ENCODE results near the gene QDPR. TPM values are rescaled to one million over a fixed set of nuclear protein-coding genes. Genes with fewer than 3 reads are reported as not detected.

QDPR gene
- total and polyA plus RNA-seq, 10 of the 15 experiments (the other 5 are each of a cell fraction or from before 2014, with no cell fraction given): 3.0 to 27.7 (median 11.8) TPM

DNA sequence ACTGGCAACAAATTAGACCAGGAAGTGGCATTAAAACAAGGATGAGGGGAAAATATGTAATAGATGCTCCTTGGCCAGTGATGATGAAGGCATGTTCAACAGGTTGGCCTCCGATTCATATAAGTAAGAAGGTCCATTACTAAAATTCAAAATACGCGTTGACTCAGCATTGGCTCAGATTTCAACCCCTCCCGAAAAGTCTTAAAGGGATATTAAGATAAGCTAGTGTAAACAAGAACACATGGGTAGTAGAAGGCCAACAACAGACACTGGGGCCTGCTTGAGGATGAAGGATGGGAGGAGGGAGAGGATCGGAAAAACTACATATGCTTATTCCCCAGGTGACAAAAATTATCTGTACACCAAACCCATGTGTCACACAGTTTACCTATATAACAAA lies 46.0 kb upstream of the QDPR start (continued):
- TF ChIP-seq RELA (IDR thresholded peaks at IDR 0.05; ENCODE audit: borderline replicate concordance, partially characterized antibody): no peak
- no peak for TF ChIP-seq MXI1 (IDR thresholded peaks at IDR 0.05; ENCODE audit: low read depth, low read length)
- TF ChIP-seq JUNB (IDR thresholded peaks at IDR 0.05): no peak
- TF ChIP-seq HDGF (IDR thresholded peaks at IDR 0.05): no peak

DNA sequence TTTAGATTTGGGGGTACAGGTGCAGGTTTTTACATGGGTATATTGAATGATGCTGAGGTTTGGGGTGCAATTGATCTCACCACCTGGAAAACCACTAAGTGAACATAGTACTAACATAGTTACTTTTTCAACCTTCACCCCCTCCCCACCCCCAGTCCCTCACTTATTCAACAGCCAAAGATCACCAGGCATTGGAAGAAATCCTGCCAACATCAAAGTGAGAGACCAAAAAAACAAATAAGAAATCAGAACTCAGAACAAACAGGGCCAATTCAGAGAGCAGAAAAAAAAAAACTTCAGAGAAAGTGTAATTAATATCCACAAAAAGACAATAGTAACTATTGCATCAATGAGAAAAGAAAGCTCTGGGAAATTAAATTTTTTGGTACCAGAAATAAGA lies 44.6 kb upstream of the QDPR start:
- TF ChIP-seq MTA3 (IDR thresholded peaks at IDR 0.05; ENCODE audit: borderline replicate concordance, low read length): no peak
- Histone ChIP-seq H3K36me3 (ENCODE audit: control insufficient read depth in 2 of 2, insufficient read depth in 2 of 2, low read length in 1 of 2) (no peaks in the 10 kb centered on the region), H3K27ac (ENCODE audit: control insufficient read depth, insufficient read depth) (no peak overlapping the region), H3K27me3 (replicated peaks in 1 of 2; ENCODE audit: control insufficient read depth in 2 of 2, insufficient read depth in 2 of 2, low read length in 1 of 2) (no peaks in the 10 kb centered on the region; a peak in 1 of 4 replicates), H3K9ac (ENCODE audit: control insufficient read depth, insufficient read depth, low read length) (no peak overlapping the region), H3K4me2 (ENCODE audit: control insufficient read depth, insufficient read depth) (no peak overlapping the region), H3K4me3 (no peak overlapping the region), H2AFZ (ENCODE audit: control insufficient read depth, low read depth, low read length) (no peak overlapping the region), H3K9me3 (replicated peaks; ENCODE audit: control insufficient read depth, insufficient read depth, low read length) (no peaks in the 10 kb centered on the region), H3K4me1 (ENCODE audit: control insufficient read depth, insufficient read depth, low read length) (no peaks in the 10 kb centered on the region), H3K79me2 (ENCODE audit: control insufficient read depth, insufficient read depth, low read length) (no peaks in the 10 kb centered on the region), H4K20me1 (ENCODE audit: control insufficient read depth, insufficient read depth) (no peaks in the 10 kb centered on the region)
- ChIA-PET POLR2A (interaction anchor here (0.6 kb wide), 1 partner anchor 38 kb away, joined by 3 read pairs; no protein-coding TSS in a partner anchor), CTCF (no interaction called here), SMC1A (ENCODE audit: uncharacterized antibody, unreplicated experiment) (interaction anchor here (1.2 kb wide), 1 partner anchor 79 kb away, joined by 3 read pairs; no protein-coding TSS in a partner anchor), RAD21 (ENCODE audit: unreplicated experiment) (no interaction called here)
- in situ Hi-C loops (cut with MboI) (loop anchor here (10.0 kb wide), 1 partner anchor 808 kb away; no protein-coding TSS in a partner anchor), intact Hi-C loops (cut with micrococcal nuclease; ENCODE audit: unreplicated experiment) (no loop called here)
- FAIRE-seq (no peak), DNase-seq (ENCODE audit: low read depth, low spot score) (no peak), ATAC-seq (no peak)
- BruUV-seq (replicated peaks): no TSS peak

DNA sequence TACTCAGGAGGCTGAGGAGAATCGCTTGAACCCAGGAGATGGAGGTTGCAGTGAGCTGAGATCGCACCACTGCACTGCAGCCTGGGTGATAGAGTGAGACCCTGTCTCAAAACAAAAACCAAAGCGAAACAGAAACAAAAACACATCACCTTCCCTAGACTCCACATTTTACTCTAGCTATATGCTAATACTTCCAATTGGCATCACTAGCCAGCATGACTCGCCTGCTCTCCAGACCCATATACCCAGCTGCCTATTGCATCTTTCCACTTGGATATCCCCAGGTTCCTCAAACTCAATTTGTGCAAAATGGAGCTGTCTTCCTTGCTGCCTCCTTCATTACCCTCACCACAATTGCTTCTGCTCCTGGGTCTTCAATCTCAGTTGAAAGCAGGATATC lies 42.7 kb upstream of the QDPR start:
- no peaks in the 10 kb centered on the region for H3K79me2 ChIP-seq (ENCODE audit: control insufficient read depth, insufficient read depth, low read length)
- in situ Hi-C loops (cut with MboI): loop anchor here (10.0 kb wide), 1 partner anchor 810 kb away; no protein-coding TSS in a partner anchor
- no peaks in the 10 kb centered on the region for H3K9me3 ChIP-seq (replicated peaks; ENCODE audit: control insufficient read depth, insufficient read depth, low read length)
- ATAC-seq (no peak), FAIRE-seq (no peak), DNase-seq (ENCODE audit: low read depth, low spot score) (no peak)
- H2AFZ ChIP-seq (ENCODE audit: control insufficient read depth, low read depth, low read length): no peak overlapping the region; the same call in 1 of the 2 replicates
- TF ChIP-seq GABPA (IDR thresholded peaks at IDR 0.05; ENCODE audit: low read depth): no peak
- BruUV-seq (replicated peaks): no TSS peak
- intact Hi-C loops (cut with micrococcal nuclease; ENCODE audit: unreplicated experiment): no loop called here
- RAD21 ChIA-PET (ENCODE audit: unreplicated experiment): interaction anchor here (1.2 kb wide), 1 partner anchor 16 kb away, joined by 3 read pairs; no protein-coding TSS in a partner anchor
- no peak overlapping the region for H3K9ac ChIP-seq (ENCODE audit: control insufficient read depth, insufficient read depth, low read length)
- no peak overlapping the region for H3K4me2 ChIP-seq (ENCODE audit: control insufficient read depth, insufficient read depth)
- H4K20me1 ChIP-seq (ENCODE audit: control insufficient read depth, insufficient read depth): no peaks in the 10 kb centered on the region
- H3K36me3 ChIP-seq (ENCODE audit: control insufficient read depth in 2 of 2, insufficient read depth in 2 of 2, low read length in 1 of 2): no peaks in the 10 kb centered on the region
- POLR2A ChIA-PET: interaction anchor here (0.7 to 0.9 kb wide), 2 partner anchors 10 to 17 kb away, joined by 3 read pairs; no protein-coding TSS in a partner anchor
- SMC1A ChIA-PET (ENCODE audit: uncharacterized antibody, unreplicated experiment): interaction anchor here (1.1 to 2.6 kb wide), 3 partner anchors 17 to 81 kb away, joined by 3 to 10 read pairs (median 5); no protein-coding TSS in a partner anchor
- CTCF ChIA-PET: interaction anchor here (0.7 to 1.7 kb wide), 5 partner anchors 8 to 256 kb away, joined by 4 to 5 read pairs (median 4); partner anchors contain the start of genes DCAF16 and NCAPG
- WGBS (ENCODE audit: insufficient coverage, insufficient replicate concordance, low lambda C conversion rate, missing lambda C conversion rate): 62% methylated on average over 4 of the region's 4 CpGs
- H3K27me3 ChIP-seq (replicated peaks in 1 of 2; ENCODE audit: control insufficient read depth in 2 of 2, insufficient read depth in 2 of 2, low read length in 1 of 2): no peaks in the 10 kb centered on the region
- no peak overlapping the region for H3K27ac ChIP-seq (ENCODE audit: control insufficient read depth, insufficient read depth)
- no peak overlapping the region for H3K4me3 ChIP-seq
- no peaks in the 10 kb centered on the region for H3K4me1 ChIP-seq (ENCODE audit: control insufficient read depth, insufficient read depth, low read length)
